Liver (tissue), 3 donors: ENCODE results near the gene FANK1.
"Not testable (repeated sequence)": the region's sequence is repeated elsewhere in the genome, so short reads cannot be mapped to it uniquely, and the experiment has no call there.

ENCODE experiments used
- CTCF ChIP-seq: fragments of 150-350 bp; IDR thresholded peaks from 2 replicates; pipeline ENCODE4 v1.5.1; 2017; ENCODE audit warnings: improper control_type of control experiment, low read depth, low read length; ENCODE audit not compliant: missing input control
- JUND ChIP-seq, 2 donors: IDR thresholded peaks; 2 replicates each; pipeline ENCODE4 v1.6.1; 2016; ENCODE audit warnings: antibody characterized with exemption in 2 of 2
- SP1 ChIP-seq: IDR thresholded peaks from 2 replicates; pipeline ENCODE4 v1.6.1; 2018; ENCODE audit warnings: antibody characterized with exemption, mild to moderate bottlenecking
- ZBTB33 ChIP-seq: IDR thresholded peaks from 2 replicates; pipeline ENCODE4 v1.6.1; 2016; ENCODE audit warnings: antibody characterized with exemption
- donor health status: healthy.
- donor health status: healthy.

GRCh38 chr10:125921643-125922306 is 25.4 kb downstream of the FANK1 start:
- TF ChIP-seq CTCF; ZBTB33; SP1; JUND (IDR thresholded peaks at IDR 0.05): not testable (repeated sequence)
